Esophagus muscularis mucosa (tissue), 4 donors: Measurements from ENCODE around the gene CLASRP. TPM values are rescaled to one million over a fixed set of nuclear protein-coding genes. Genes with fewer than 3 reads are reported as not detected.

Experiments used
- DNase-seq: peaks from one replicate; pipeline ENCODE4 v3.0.0-alpha.2; 2017; ENCODE audit errors: extremely low spot score
- H3K27ac ChIP-seq, 4 donors: fragments of 200-600 bp; sonication (generic); replicated peaks in 1 of 4; 1 replicate in 3 of 4; 2 replicates in 1 of 4; pipeline ENCODE4 v1.5.1; 2016 to 2019; ENCODE audit warnings: mild to moderate bottlenecking in 1 of 4
- H3K27me3 ChIP-seq, 4 donors: fragments of 200-600 bp; sonication (generic); one replicate each; pipeline versions ENCODE4 v1.5.1 to v1.6.0; 2016 to 2019
- H3K36me3 ChIP-seq, 4 donors: fragments of 200-600 bp; sonication (generic); one replicate each; pipeline ENCODE4 v1.5.1; 2016 to 2019
- H3K4me1 ChIP-seq, 4 donors: fragments of 200-600 bp; sonication (generic); one replicate each; pipeline ENCODE4 v1.5.1; 2016 to 2019
- H3K4me3 ChIP-seq, 4 donors: fragments of 200-600 bp; sonication (generic); 1 replicate in 2 of 4; 2 replicates in 2 of 4; pipeline ENCODE4 v1.5.1; 2016 to 2019; ENCODE audit warnings: mild to moderate bottlenecking in 4 of 4, moderate library complexity in 1 of 4
- H3K9me3 ChIP-seq, 4 donors: fragments of 200-600 bp; sonication (generic); 1 replicate in 3 of 4; 2 replicates in 1 of 4; pipeline ENCODE4 v1.5.1; 2016 to 2019
- CTCF ChIP-seq, 3 experiments: fragments of 200-600 bp in 2 of 3; fragments of 450-650 bp in 1 of 3; sonication (generic) in 2 of 3; IDR thresholded peaks; one replicate each; pipeline ENCODE4 v1.5.1; 2017 to 2019; ENCODE audit warnings: antibody characterized with exemption in 3 of 3, mild to moderate bottlenecking in 2 of 3, moderate library complexity in 1 of 3
- EP300 ChIP-seq: sonication (generic); formaldehyde crosslinking; IDR thresholded peaks from one replicate; pipeline ENCODE4 v1.6.1; 2017; ENCODE audit warnings: antibody characterized with exemption
- POLR2A ChIP-seq: fragments of 450-650 bp; IDR thresholded peaks from one replicate; pipeline ENCODE4 v1.6.1; 2017; ENCODE audit warnings: antibody characterized with exemption, moderate library complexity, mild to moderate bottlenecking, low read depth
- POLR2AphosphoS5 ChIP-seq, 2 donors: sonication (generic); formaldehyde crosslinking; IDR thresholded peaks; one replicate each; pipeline ENCODE4 v1.6.1; 2017; ENCODE audit warnings: antibody characterized with exemption in 2 of 2
- WGBS: methylation state at CpG from one replicate; pipeline ENCODE4 v1.1.5; 2018; 5-methylcytosine and 5-hydroxymethylcytosine counted together
- intact Hi-C: fragments of 100-400 bp; cut with DNase I; formaldehyde crosslinking; loops from one replicate; pipeline ENCODE4 v1.15.1; 2023
- total RNA-seq, 4 donors: library from RNA; depleted of rRNA; stranded (reverse); fragments of >200 nt; gene quantifications; one replicate each; pipeline versions ENCODE4 v1.1.0 to v1.2.1, GENCODE V29; 2016

Gene CLASRP
- total RNA-seq, 4 donors from 2014 or later, result 20.7 to 59.8 (median 32.9) TPM

GRCh38 chr19:45010306-45010705 lies 28.5 kb upstream of the CLASRP start:
- intact Hi-C loops, result no loop called here
- H3K27me3 ChIP-seq, result no peaks in the 10 kb centered on the region
- H3K4me3 ChIP-seq, result no peak overlapping the region
- DNase-seq, result no peak
- WGBS, result 65% methylated on average over 6 of the region's 6 CpGs
- no peak for TF ChIP-seq POLR2A
- TF ChIP-seq EP300, result no peak
- TF ChIP-seq CTCF (IDR thresholded peaks at IDR 0.05), result no peak
- no peak for TF ChIP-seq POLR2AphosphoS5 (IDR thresholded peaks at IDR 0.05)
- no peaks in the 10 kb centered on the region for H3K4me1 ChIP-seq
- H3K27ac ChIP-seq, result no peak overlapping the region
- H3K36me3 ChIP-seq, result peaks cover 5 to 68% (median 26%) of the 10 kb centered on the region in 4 donors
- no peaks in the 10 kb centered on the region for H3K9me3 ChIP-seq

GRCh38 chr19:45011959-45012358 lies 26.9 kb upstream of the CLASRP start:
- no peak overlapping the region for H3K4me3 ChIP-seq
- peaks cover 0 to 5% (median 0%) of the 10 kb centered on the region in 4 donors for H3K4me1 ChIP-seq
- 94% methylated on average over 38 of the region's 42 CpGs for WGBS
- H3K27me3 ChIP-seq, result no peaks in the 10 kb centered on the region
- intact Hi-C loops, result no loop called here
- TF ChIP-seq POLR2A, result no peak
- no peak for TF ChIP-seq CTCF (IDR thresholded peaks at IDR 0.05)
- TF ChIP-seq EP300, result no peak
- no peak for TF ChIP-seq POLR2AphosphoS5 (IDR thresholded peaks at IDR 0.05)
- no peak overlapping the region for H3K27ac ChIP-seq
- no peaks in the 10 kb centered on the region for H3K9me3 ChIP-seq
- H3K36me3 ChIP-seq, result peaks cover 5 to 67% (median 21%) of the 10 kb centered on the region in 4 donors
- DNase-seq, result no peak

GRCh38 chr19:45016388-45017314 lies 22.2 kb upstream of the CLASRP start:
- no peak overlapping the region for H3K4me3 ChIP-seq
- TF ChIP-seq EP300, result no peak
- TF ChIP-seq CTCF (IDR thresholded peaks at IDR 0.05), result peak; percentile 44 to 60 (median 58)
- TF ChIP-seq POLR2A, result no peak
- TF ChIP-seq POLR2AphosphoS5 (IDR thresholded peaks at IDR 0.05), result no peak
- peak overlapping the region in 1 of 4 donors; percentile 1 for H3K27ac ChIP-seq
- peaks cover 0 to 7% (median 0%) of the 10 kb centered on the region in 4 donors for H3K4me1 ChIP-seq
- intact Hi-C loops, result no loop called here
- 65% methylated on average over 13 of the region's 13 CpGs for WGBS
- H3K36me3 ChIP-seq, result peaks cover 5 to 59% (median 19%) of the 10 kb centered on the region in 4 donors
- H3K9me3 ChIP-seq, result no peaks in the 10 kb centered on the region
- H3K27me3 ChIP-seq, result no peaks in the 10 kb centered on the region
- no peak for DNase-seq

GRCh38 chr19:45019187-45019586 lies 19.7 kb upstream of the CLASRP start:
- H3K4me1 ChIP-seq, result peaks cover 0 to 7% (median 0%) of the 10 kb centered on the region in 4 donors
- no peak overlapping the region for H3K4me3 ChIP-seq
- H3K27ac ChIP-seq, result no peak overlapping the region
- no peaks in the 10 kb centered on the region for H3K27me3 ChIP-seq
- peaks cover 0 to 41% (median 3%) of the 10 kb centered on the region in 4 donors for H3K36me3 ChIP-seq
- WGBS, result 88% methylated on average over 2 of the region's 2 CpGs
- DNase-seq, result no peak
- H3K9me3 ChIP-seq, result no peaks in the 10 kb centered on the region
- TF ChIP-seq POLR2AphosphoS5 (IDR thresholded peaks at IDR 0.05) (no peak), CTCF (IDR thresholded peaks at IDR 0.05) (no peak), POLR2A (no peak), EP300 (no peak)
- intact Hi-C loops, result no loop called here
